ENCODE measurements around the gene GLIS1. TPM values are rescaled to one million over a fixed set of nuclear protein-coding genes. Genes with fewer than 3 reads are reported as not detected.

The GLIS1 gene
- polyA plus RNA-seq, 1 donor from 2014 or later: not detected

GRCh38 chr1:53608676-53609075, 130.3 kb downstream of the GLIS1 start:
- H3K4me3 ChIP-seq (ENCODE audit: low read length): no peak overlapping the region
- no peaks in the 10 kb centered on the region for H3K9me2 ChIP-seq (ENCODE audit: insufficient read depth, low read length)
- no peaks in the 10 kb centered on the region for H3K27me3 ChIP-seq (ENCODE audit: insufficient read depth, low read depth, low read length)
- H3K4me2 ChIP-seq (ENCODE audit: low read length): no peak overlapping the region
- no peaks in the 10 kb centered on the region for H3F3A ChIP-seq (ENCODE audit: insufficient read depth, low read length, poor library complexity, severe bottlenecking)
- no peak overlapping the region for H3K9ac ChIP-seq (ENCODE audit: low read length)
- H3K79me2 ChIP-seq (replicated peaks; ENCODE audit: insufficient read depth, low read length): no peaks in the 10 kb centered on the region
- H4K20me1 ChIP-seq (ENCODE audit: insufficient read depth): no peaks in the 10 kb centered on the region
- TF ChIP-seq CTCF (IDR thresholded peaks at IDR 0.05; ENCODE audit: poor library complexity, severe bottlenecking) (no peak), EP300 (conservative IDR thresholded peaks at IDR 0.05; ENCODE audit: poor library complexity, severe bottlenecking) (no peak), SMC3 (conservative IDR thresholded peaks at IDR 0.05; ENCODE audit: poor library complexity) (no peak), REST (IDR thresholded peaks at IDR 0.05; ENCODE audit: borderline replicate concordance) (no peak), MXI1 (conservative IDR thresholded peaks at IDR 0.05; ENCODE audit: poor library complexity, severe bottlenecking) (no peak), RAD21 (conservative IDR thresholded peaks at IDR 0.05) (no peak), TAF1 (IDR thresholded peaks at IDR 0.05; ENCODE audit: low read depth) (no peak), EZH2 (IDR thresholded peaks at IDR 0.05; ENCODE audit: borderline replicate concordance, insufficient read depth, low read length, poor library complexity, severe bottlenecking) (no peak), POLR2AphosphoS5 (IDR thresholded peaks at IDR 0.05) (no peak)
- H3K9me3 ChIP-seq (ENCODE audit: low read length): peaks cover 3% of the 10 kb centered on the region
- no peak overlapping the region for H3K27ac ChIP-seq (ENCODE audit: low read length)
- no peaks in the 10 kb centered on the region for H3K36me3 ChIP-seq (ENCODE audit: insufficient read depth, low read length)
- no peak overlapping the region for H2AFZ ChIP-seq (ENCODE audit: low read depth, low read length)

- Histone ChIP-seq H3K79me2 (replicated peaks; ENCODE audit: insufficient read depth, low read length) (no peaks in the 10 kb centered on the region), H3F3A (ENCODE audit: insufficient read depth, low read length, poor library complexity, severe bottlenecking) (no peaks in the 10 kb centered on the region), H2AFZ (ENCODE audit: low read depth, low read length) (no peak overlapping the region), H3K27me3 (ENCODE audit: insufficient read depth, low read depth, low read length) (no peaks in the 10 kb centered on the region), H3K36me3 (ENCODE audit: insufficient read depth, low read length) (no peaks in the 10 kb centered on the region), H3K9ac (ENCODE audit: low read length) (no peak overlapping the region), H3K9me3 (ENCODE audit: low read length) (peaks cover 3% of the 10 kb centered on the region), H3K4me3 (ENCODE audit: low read length) (no peak overlapping the region), H3K27ac (ENCODE audit: low read length) (no peak overlapping the region), H4K20me1 (ENCODE audit: insufficient read depth) (no peaks in the 10 kb centered on the region), H3K4me2 (ENCODE audit: low read length) (no peak overlapping the region), H3K9me2 (ENCODE audit: insufficient read depth, low read length) (no peaks in the 10 kb centered on the region)
- no peak for TF ChIP-seq SMC3 (conservative IDR thresholded peaks at IDR 0.05; ENCODE audit: poor library complexity)
- no peak for TF ChIP-seq REST (IDR thresholded peaks at IDR 0.05; ENCODE audit: borderline replicate concordance)
- no peak for TF ChIP-seq CTCF (IDR thresholded peaks at IDR 0.05; ENCODE audit: poor library complexity, severe bottlenecking)
- no peak for TF ChIP-seq POLR2AphosphoS5 (IDR thresholded peaks at IDR 0.05)
- no peak for TF ChIP-seq RAD21 (conservative IDR thresholded peaks at IDR 0.05)
- TF ChIP-seq TAF1 (IDR thresholded peaks at IDR 0.05; ENCODE audit: low read depth): no peak
- no peak for TF ChIP-seq EP300 (conservative IDR thresholded peaks at IDR 0.05; ENCODE audit: poor library complexity, severe bottlenecking)
- no peak for TF ChIP-seq MXI1 (conservative IDR thresholded peaks at IDR 0.05; ENCODE audit: poor library complexity, severe bottlenecking)
- TF ChIP-seq EZH2 (IDR thresholded peaks at IDR 0.05; ENCODE audit: borderline replicate concordance, insufficient read depth, low read length, poor library complexity, severe bottlenecking): no peak
These were observed 130.9 kb downstream of the GLIS1 start for GRCh38 chr1:53608071-53608470.

All from neural cell (in vitro differentiated cells).